Large intestine (tissue), 3 donors: ENCODE results near the gene SENP3. TPM values are rescaled to one million over a fixed set of nuclear protein-coding genes. Genes with fewer than 3 reads are reported as not detected.
A peak's percentile ranks its signal among the peaks of the same experiment; 100 is the strongest.

ENCODE experiments used
- DNase-seq, 2 donors: peaks; one replicate each; pipeline versions ENCODE4 v3.0.0 to v3.0.0-alpha.2; 2013
- H3K27ac ChIP-seq: one replicate; pipeline ENCODE4 v1.5.1; 2013; ENCODE audit warnings: low read length
- H3K27me3 ChIP-seq: 2 replicates; pipeline ENCODE4 v1.6.1; 2013; ENCODE audit warnings: low read length; ENCODE audit not compliant: control insufficient read depth, insufficient read depth
- H3K36me3 ChIP-seq: 2 replicates; pipeline ENCODE4 v1.6.1; 2013; ENCODE audit warnings: low read length; ENCODE audit not compliant: control insufficient read depth, insufficient read depth
- H3K4me1 ChIP-seq: one replicate; pipeline ENCODE4 v1.6.1; 2013; ENCODE audit warnings: low read length; ENCODE audit not compliant: control insufficient read depth, insufficient read depth
- H3K4me3 ChIP-seq: one replicate; pipeline ENCODE4 v1.5.1; 2013; ENCODE audit warnings: low read length
- H3K9me3 ChIP-seq: one replicate; pipeline ENCODE4 v1.6.1; 2013; ENCODE audit warnings: mild to moderate bottlenecking, low read depth, low read length, moderate library complexity; ENCODE audit not compliant: control insufficient read depth
- WGBS: methylation state at CpG from one replicate; pipeline ENCODE4 v1.1.5; 2013; ENCODE audit warnings: low lambda C conversion rate; ENCODE audit not compliant: insufficient coverage; 5-methylcytosine and 5-hydroxymethylcytosine counted together
- polyA plus RNA-seq: library from polyadenylated mRNA; unstranded; fragments of 120-200 nt; gene quantifications from one replicate; pipeline ENCODE4 v1.2.1, GENCODE V29; 2013

SENP3 gene
- polyA plus RNA-seq, 1 donor = 47.7 TPM

DNA sequence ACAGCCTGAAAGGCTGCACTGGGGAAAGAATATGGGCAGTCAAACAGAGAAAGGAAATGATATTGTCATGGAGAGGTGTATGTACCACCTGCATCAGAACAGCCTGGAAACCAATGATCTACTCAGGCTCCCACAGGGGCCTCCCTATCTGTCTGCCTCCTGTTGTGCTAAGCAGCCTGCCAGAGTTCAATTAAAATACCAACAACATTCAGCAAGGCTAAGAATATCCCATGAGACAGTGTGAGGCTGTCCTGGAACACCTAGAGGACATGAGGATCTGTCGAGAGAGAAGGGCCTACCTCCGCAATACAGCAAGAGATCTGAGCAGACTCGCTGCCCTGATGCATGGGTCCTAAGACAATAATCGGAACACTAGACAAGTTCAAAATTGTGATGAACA, 44.6 kb downstream of the SENP3 start:
- WGBS = 100% methylated on average over 3 of the region's 4 CpGs
- peaks cover 48% of the 10 kb centered on the region for H3K36me3 ChIP-seq
- H3K27me3 ChIP-seq = no peaks in the 10 kb centered on the region
- H3K4me1 ChIP-seq = no peaks in the 10 kb centered on the region
- no peaks in the 10 kb centered on the region for H3K9me3 ChIP-seq
- no peak overlapping the region for H3K4me3 ChIP-seq
- no peak for DNase-seq
- no peak overlapping the region for H3K27ac ChIP-seq

DNA sequence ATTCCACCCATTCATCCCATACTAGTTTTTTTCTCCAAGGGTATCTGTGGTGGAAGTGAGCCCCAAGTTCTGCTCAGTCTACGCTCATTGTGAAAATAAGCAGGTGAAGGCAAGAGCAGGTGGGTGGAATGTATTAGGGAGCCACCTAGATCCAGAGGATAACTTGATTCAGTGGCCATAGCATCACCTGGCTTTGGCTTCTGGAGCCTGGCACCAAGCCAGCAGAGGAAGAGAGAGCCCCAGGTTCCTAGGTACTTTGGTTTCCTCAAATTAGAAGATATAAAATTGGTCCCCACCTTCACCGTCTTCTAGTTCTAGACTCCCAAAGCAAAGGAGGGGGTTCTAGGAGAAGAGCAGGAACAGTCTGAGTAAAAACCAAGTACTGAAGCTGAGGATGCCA, 48.9 kb downstream of the SENP3 start:
- no peak overlapping the region for H3K27ac ChIP-seq
- peaks cover 15% of the 10 kb centered on the region for H3K4me1 ChIP-seq
- no peaks in the 10 kb centered on the region for H3K27me3 ChIP-seq
- H3K9me3 ChIP-seq = no peaks in the 10 kb centered on the region
- peaks cover 16% of the 10 kb centered on the region for H3K36me3 ChIP-seq
- H3K4me3 ChIP-seq = no peak overlapping the region
- WGBS = no CpG with 5 or more reads among the region's 2 CpGs
- no peak for DNase-seq

DNA sequence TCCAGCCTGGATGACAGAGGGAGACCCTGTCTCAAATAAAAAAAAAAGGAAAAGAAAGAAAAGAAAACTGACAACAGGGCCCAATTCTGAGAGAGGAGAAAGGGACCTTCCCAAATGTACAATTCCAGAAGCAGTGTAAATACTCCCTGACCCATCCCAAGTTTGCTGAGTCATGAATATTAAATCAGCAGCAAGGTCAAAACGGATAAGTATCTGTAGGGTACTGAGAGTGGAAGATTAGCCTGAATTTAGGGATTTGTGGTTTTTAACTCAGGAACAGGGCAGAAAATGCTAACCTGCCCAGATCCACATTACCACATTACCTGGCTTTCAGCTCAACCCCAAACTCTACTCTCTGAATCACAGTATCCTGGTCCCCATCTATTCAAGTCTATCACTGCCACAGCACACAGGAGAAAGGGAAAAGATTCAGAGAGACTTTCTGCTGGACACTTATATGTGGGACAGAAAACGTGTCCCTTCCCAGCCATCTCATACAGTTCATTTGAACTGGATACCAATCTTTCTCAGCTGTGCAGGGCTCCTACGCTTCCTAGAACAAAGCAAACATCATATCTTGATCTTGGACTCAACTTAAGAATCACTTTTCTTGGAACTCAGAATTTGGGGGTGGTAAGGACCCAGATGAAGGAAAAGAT, 50.0 kb downstream of the SENP3 start:
- H3K27ac ChIP-seq = no peak overlapping the region
- no peak overlapping the region for H3K4me3 ChIP-seq
- peaks cover 9% of the 10 kb centered on the region for H3K36me3 ChIP-seq
- WGBS = no CpG with 5 or more reads among the region's 3 CpGs
- DNase-seq = no peak
- H3K4me1 ChIP-seq = peaks cover 15% of the 10 kb centered on the region
- no peaks in the 10 kb centered on the region for H3K27me3 ChIP-seq
- no peaks in the 10 kb centered on the region for H3K9me3 ChIP-seq

DNA sequence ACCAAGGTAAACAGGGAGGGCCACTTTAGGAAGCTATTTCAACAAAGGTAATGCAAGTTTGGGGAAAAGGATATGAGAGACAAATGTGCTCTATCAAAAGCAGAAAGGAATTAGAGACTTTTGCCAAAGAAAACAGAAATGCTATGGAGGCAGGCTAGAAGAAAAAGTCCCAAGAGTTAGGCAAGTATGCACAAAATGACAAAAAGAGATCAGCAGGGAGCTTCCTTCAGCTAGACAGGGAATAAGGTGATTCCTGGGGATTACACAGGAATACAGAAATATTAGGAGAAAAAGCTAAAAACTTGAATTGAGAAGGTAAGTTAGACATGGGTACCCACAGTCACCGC, 50.5 kb downstream of the SENP3 start:
- no peak for DNase-seq
- Histone ChIP-seq H3K9me3 (no peaks in the 10 kb centered on the region), H3K4me1 (peaks cover 15% of the 10 kb centered on the region), H3K36me3 (peaks cover 9% of the 10 kb centered on the region), H3K27me3 (no peaks in the 10 kb centered on the region), H3K27ac (no peak overlapping the region), H3K4me3 (no peak overlapping the region)
- 100% methylated on average over 1 of the region's 1 CpG for WGBS

DNA sequence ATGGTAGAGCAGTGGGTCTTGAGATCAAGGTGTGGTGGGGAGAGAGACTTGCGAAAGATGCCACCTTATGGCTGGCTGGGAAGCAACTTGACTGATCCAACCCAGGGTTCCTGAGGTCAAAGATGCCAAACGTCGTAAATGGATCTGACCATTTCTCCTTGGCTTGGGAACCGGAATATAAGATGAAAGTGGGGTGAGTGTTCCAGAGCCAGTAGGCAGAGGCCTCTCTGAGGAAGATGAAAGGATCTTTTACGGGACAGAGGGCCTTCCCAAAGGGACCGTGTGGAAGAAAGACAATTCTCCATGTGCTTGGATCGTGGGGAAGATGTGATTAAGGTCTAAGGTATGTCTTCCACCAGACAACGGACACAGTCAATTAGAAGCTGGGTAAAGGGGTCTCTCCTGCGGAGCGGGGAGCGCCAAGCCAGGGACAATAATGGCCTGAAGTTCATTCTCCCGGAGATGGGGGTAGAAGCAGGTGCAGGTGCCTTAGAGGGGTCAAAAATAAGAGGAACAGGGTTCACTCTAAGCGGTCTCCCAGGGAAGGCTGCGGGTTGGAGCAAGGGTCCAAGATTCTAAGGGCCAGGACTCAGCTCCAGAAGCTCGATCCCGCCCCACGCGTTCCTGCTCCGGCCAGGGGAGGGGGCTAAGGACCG, 52.2 kb downstream of the SENP3 start:
- H3K4me1 ChIP-seq = peaks cover 15% of the 10 kb centered on the region
- peak in 1 of 2 donors; percentile 54 for DNase-seq

DNA sequence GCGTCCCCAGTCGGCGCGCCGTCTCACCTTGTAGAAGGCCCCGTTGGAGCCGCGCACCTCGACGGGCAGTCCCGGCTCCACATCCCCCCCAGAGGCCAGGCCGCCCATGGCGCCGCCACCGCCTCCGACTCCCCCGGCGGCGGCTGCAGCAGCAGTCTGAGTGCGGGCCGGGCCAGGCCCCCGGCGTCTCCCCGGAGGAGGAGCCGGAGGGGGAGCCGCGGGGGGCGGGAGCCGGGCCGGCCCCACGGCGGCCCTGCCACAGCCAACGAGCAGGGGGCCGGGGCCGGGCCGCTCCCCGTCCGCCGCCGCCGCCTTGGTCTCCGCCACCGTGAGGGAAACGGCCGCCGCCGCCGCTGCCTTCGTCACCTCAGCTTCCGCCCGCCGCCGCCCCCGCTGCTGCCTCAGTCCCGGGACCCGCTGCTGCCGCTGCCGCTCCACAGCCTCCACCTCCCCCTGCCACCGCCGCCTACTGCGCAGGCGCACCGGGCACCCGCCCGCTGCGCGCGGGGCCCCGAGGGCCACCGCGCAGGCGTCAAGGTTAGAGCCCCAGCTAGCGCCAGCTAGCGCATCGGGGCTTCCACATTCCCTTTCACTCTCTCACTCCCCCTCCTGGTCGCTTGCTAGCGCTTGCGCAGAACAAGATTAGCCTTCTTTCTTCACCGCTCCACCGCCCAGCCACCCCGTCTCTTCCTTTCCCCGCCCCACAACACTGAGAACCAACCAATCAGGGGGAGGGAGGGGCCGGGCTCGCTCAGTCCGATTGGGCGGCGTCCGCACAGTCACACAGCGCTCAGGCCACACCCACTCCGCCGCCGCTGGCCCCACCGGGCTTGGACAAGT, 52.9 kb downstream of the SENP3 start, which contains the start of gene FXR2:
FXR2 (minus strand) TSS at position 473 of the 840 bp plus-strand sequence; CDS start at position 108, 365 bp downstream.
- Histone ChIP-seq H3K36me3 (peaks cover 9% of the 10 kb centered on the region), H3K27me3 (no peaks in the 10 kb centered on the region), H3K27ac (peak within 1 kb of the TSS; percentile 85), H3K4me3 (peak within 1 kb of the TSS; percentile 89), H3K4me1 (peaks cover 15% of the 10 kb centered on the region), H3K9me3 (no peaks in the 10 kb centered on the region)
- peak; percentile 100 for DNase-seq
- WGBS = no CpG with 5 or more reads among the region's 93 CpGs

More for the DNA sequence above, 52.2 kb downstream of the SENP3 start:
- H3K27me3 ChIP-seq = no peaks in the 10 kb centered on the region
- no peaks in the 10 kb centered on the region for H3K9me3 ChIP-seq
- H3K36me3 ChIP-seq = peaks cover 9% of the 10 kb centered on the region
- H3K27ac ChIP-seq = peak overlapping the region; percentile 77
- peak overlapping the region; percentile 89 for H3K4me3 ChIP-seq
- WGBS = no CpG with 5 or more reads among the region's 20 CpGs

DNA sequence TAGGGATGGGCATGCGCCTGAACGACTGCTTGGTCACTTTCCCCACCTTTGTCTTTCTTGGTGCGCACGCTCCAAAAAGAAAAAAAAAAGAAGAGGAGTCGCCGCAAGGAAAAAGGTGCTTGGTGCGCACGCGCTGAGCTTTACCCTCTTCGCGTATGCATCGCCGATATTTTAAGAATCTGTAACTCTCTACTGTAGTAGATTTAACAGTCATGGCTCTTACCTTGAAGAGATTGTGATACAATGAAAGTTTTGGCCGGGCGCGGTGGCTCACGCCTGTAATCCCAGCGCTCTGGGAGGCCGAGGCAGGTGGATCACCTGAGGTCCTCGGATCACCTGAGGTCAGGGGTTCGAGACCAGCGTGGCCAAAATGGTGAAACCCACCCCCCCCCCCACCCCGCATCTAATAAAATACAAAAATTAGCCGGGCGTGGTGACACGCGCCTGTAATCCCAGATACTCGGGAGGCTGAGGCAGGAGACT, 53.6 kb downstream of the SENP3 start:
- Histone ChIP-seq H3K9me3 (no peaks in the 10 kb centered on the region), H3K4me1 (peaks cover 15% of the 10 kb centered on the region), H3K4me3 (peak overlapping the region; percentile 32), H3K36me3 (peaks cover 7% of the 10 kb centered on the region), H3K27ac (peak overlapping the region; percentile 85), H3K27me3 (no peaks in the 10 kb centered on the region)
- WGBS = no CpG with 5 or more reads among the region's 28 CpGs
- no peak for DNase-seq

DNA sequence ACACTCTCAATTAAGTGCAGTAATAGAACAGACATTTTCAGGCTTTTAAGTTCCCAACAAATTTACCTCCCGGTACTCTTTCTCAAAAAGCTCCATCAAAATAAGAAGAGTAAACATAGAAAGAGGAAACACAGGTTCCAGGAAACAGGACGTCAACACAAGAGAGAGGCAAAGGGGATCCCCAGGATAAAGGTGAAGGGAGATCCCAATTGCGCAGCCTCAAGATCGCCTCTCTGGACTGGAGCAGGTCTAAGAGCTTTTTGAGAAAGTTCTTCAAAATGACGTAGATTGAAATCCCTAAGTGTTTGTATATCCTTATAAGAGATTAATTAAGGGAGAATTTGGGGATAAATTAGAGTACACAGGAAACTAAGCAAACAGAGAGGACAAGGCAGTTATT, 56.9 kb downstream of the SENP3 start:
- no peaks in the 10 kb centered on the region for H3K27me3 ChIP-seq
- DNase-seq = no peak
- no peak overlapping the region for H3K4me3 ChIP-seq
- no peaks in the 10 kb centered on the region for H3K9me3 ChIP-seq
- no peaks in the 10 kb centered on the region for H3K36me3 ChIP-seq
- no peak overlapping the region for H3K27ac ChIP-seq
- WGBS = 100% methylated on average over 3 of the region's 5 CpGs
- peaks cover 3% of the 10 kb centered on the region for H3K4me1 ChIP-seq

DNA sequence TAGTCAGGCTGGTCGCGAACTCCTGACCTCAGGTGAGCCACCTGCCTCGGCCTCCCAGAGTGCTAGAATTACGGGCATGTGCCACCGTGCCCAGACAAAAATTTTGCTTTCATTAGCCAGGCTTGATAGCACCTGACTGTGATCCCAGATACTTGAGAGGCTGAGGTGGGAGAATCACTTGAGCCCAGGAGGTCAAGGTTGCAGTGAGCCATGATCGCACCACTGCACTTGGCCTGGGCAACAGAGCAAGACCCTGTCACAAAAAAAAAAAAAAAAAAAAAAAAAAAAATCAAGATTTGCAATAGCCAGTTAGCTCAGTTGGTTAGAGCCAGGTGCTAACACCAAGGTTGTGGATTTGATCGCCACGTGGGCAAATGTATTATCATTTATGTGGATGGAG, 59.1 kb downstream of the SENP3 start:
- H3K36me3 ChIP-seq = no peaks in the 10 kb centered on the region
- no peak overlapping the region for H3K27ac ChIP-seq
- no peak overlapping the region for H3K4me3 ChIP-seq
- H3K4me1 ChIP-seq = peaks cover 6% of the 10 kb centered on the region
- no peaks in the 10 kb centered on the region for H3K9me3 ChIP-seq
- no peak for DNase-seq
- no CpG with 5 or more reads among the region's 8 CpGs for WGBS
- H3K27me3 ChIP-seq = no peaks in the 10 kb centered on the region
